ENCODE measurements around the gene NIPAL3.

NIPAL3 gene

GRCh38 chr1:24380508-24380907 is 35.1 kb upstream of the NIPAL3 start:
- no peak overlapping the region for H2AK5ac ChIP-seq (ENCODE audit: low read depth, low read length)
- no peak overlapping the region for H3K23ac ChIP-seq (ENCODE audit: low read depth, low read length, poor library complexity)
- DNase-seq (ENCODE audit: low spot score) = no peak

DNA sequence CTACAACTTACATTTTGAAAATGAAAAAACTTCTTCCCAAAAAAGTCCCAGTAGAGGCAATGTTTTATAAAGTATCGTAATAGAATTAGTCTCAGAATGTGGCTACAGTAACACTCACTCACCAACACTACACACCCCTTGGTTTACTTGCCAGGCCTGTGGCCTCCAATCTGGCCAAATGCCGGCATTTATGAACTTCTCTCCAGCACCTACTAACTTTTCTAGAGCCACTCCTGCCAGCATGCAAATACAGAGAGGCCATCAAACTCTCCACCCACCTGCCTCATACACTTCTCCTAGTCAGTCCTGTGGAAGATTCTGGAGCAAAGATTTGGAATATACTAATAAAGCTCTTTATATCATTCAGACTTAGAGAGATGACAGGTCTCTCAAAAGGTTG is 34.3 kb upstream of the NIPAL3 start:
- Histone ChIP-seq H3K36me3 (replicated peaks in 1 of 2; ENCODE audit: control insufficient read depth in 2 of 2, insufficient read depth in 2 of 2, low read length in 2 of 2) (no peaks in the 10 kb centered on the region), H3K4me2 (ENCODE audit: insufficient read depth, low read length, poor library complexity, severe bottlenecking) (no peak overlapping the region)

More at GRCh38 chr1:24380508-24380907, 35.1 kb upstream of the NIPAL3 start:
- no peak overlapping the region for H3K14ac ChIP-seq (ENCODE audit: low read length)
- no peak overlapping the region for H3K27ac ChIP-seq (replicated peaks; ENCODE audit: low read length)
- no peaks in the 10 kb centered on the region for H3K9me3 ChIP-seq (replicated peaks in 1 of 2; ENCODE audit: control insufficient read depth in 2 of 2, insufficient read depth in 1 of 2, low read depth in 1 of 2, low read length in 2 of 2)
- H3K4me1 ChIP-seq (ENCODE audit: control insufficient read depth in 2 of 2, insufficient read depth in 1 of 2, low read depth in 1 of 2, low read length in 2 of 2) = peaks cover 0 to 4% of the 10 kb centered on the region in 2 donors
- no peak overlapping the region for H3K9ac ChIP-seq (ENCODE audit: low read depth, low read length, poor library complexity)
- WGBS, 2 donors (ENCODE audit: extremely low coverage in 2 of 2, insufficient read length in 2 of 2, insufficient replicate concordance in 1 of 2) = no CpG with 5 or more reads among the region's 5 CpGs
- no peak overlapping the region for H4K91ac ChIP-seq (ENCODE audit: low read depth, low read length, poor library complexity)
- H3K4me2 ChIP-seq (ENCODE audit: insufficient read depth, low read length, poor library complexity, severe bottlenecking) = no peak overlapping the region
- H2AFZ ChIP-seq (ENCODE audit: low read length) = no peak overlapping the region
- no peak overlapping the region for H2BK15ac ChIP-seq (ENCODE audit: low read length)
- no peak overlapping the region for H3K18ac ChIP-seq (ENCODE audit: low read length)
- no peak overlapping the region for H2BK12ac ChIP-seq (ENCODE audit: low read length)
- no peaks in the 10 kb centered on the region for H3K79me1 ChIP-seq (ENCODE audit: low read depth, low read length)
- no peak overlapping the region for H3K4me3 ChIP-seq (ENCODE audit: low read length in 2 of 2)
- no peaks in the 10 kb centered on the region for H3K36me3 ChIP-seq (replicated peaks in 1 of 2; ENCODE audit: control insufficient read depth in 2 of 2, insufficient read depth in 2 of 2, low read length in 2 of 2)
- H3K4ac ChIP-seq (ENCODE audit: low read length) = no peak overlapping the region
- H2BK5ac ChIP-seq (ENCODE audit: low read length) = no peak overlapping the region
- no peaks in the 10 kb centered on the region for H3K27me3 ChIP-seq (ENCODE audit: control insufficient read depth in 3 of 3, insufficient read depth in 3 of 3, low read depth in 1 of 3, low read length in 3 of 3)
- H4K8ac ChIP-seq (ENCODE audit: low read depth, low read length) = no peak overlapping the region
- H2BK120ac ChIP-seq (ENCODE audit: low read depth, low read length) = no peak overlapping the region

DNA sequence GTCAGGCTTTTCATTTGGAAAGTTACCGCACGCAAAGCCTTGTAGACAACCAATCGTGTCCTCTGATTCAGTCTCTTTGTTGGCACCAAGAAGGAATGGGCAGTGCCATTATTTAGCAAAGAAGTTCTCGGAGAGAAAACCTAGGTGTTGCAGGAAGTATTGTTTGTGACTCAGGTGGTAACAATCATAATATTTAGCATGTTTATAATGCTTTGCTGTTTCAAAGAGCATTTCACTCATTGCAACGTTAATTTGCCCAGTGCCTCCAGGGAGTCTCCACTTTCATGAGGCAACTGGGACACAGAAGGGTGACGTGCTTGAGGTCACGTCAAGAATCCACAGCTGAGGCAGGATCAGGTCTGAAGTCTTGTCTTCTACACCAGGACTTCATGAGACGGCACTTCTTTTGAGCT is 33.4 kb upstream of the NIPAL3 start:
- Histone ChIP-seq H2BK5ac (ENCODE audit: low read length) (no peak overlapping the region), H2AFZ (ENCODE audit: low read length) (no peak overlapping the region), H3K14ac (ENCODE audit: low read length) (no peak overlapping the region), H2BK120ac (ENCODE audit: low read depth, low read length) (no peak overlapping the region), H3K4me1 (ENCODE audit: control insufficient read depth in 2 of 2, insufficient read depth in 1 of 2, low read depth in 1 of 2, low read length in 2 of 2) (peaks cover 0 to 2% of the 10 kb centered on the region in 2 donors), H3K27me3 (ENCODE audit: control insufficient read depth in 3 of 3, insufficient read depth in 3 of 3, low read depth in 1 of 3, low read length in 3 of 3) (no peaks in the 10 kb centered on the region), H3K4ac (ENCODE audit: low read length) (no peak overlapping the region), H3K23ac (ENCODE audit: low read depth, low read length, poor library complexity) (no peak overlapping the region), H4K8ac (ENCODE audit: low read depth, low read length) (no peak overlapping the region), H2BK15ac (ENCODE audit: low read length) (no peak overlapping the region), H3K27ac (replicated peaks; ENCODE audit: low read length) (no peak overlapping the region), H2AK5ac (ENCODE audit: low read depth, low read length) (no peak overlapping the region), H3K18ac (ENCODE audit: low read length) (no peak overlapping the region), H3K4me3 (ENCODE audit: low read length in 2 of 2) (no peak overlapping the region), H2BK12ac (ENCODE audit: low read length) (no peak overlapping the region), H3K9ac (ENCODE audit: low read depth, low read length, poor library complexity) (no peak overlapping the region), H3K79me1 (ENCODE audit: low read depth, low read length) (no peaks in the 10 kb centered on the region), H3K4me2 (ENCODE audit: insufficient read depth, low read length, poor library complexity, severe bottlenecking) (no peak overlapping the region), H3K36me3 (replicated peaks in 1 of 2; ENCODE audit: control insufficient read depth in 2 of 2, insufficient read depth in 2 of 2, low read length in 2 of 2) (no peaks in the 10 kb centered on the region), H3K9me3 (replicated peaks in 1 of 2; ENCODE audit: control insufficient read depth in 2 of 2, insufficient read depth in 1 of 2, low read depth in 1 of 2, low read length in 2 of 2) (no peaks in the 10 kb centered on the region), H4K91ac (ENCODE audit: low read depth, low read length, poor library complexity) (no peak overlapping the region)
- no CpG with 5 or more reads among the region's 8 CpGs for WGBS, 2 donors (ENCODE audit: extremely low coverage in 2 of 2, insufficient read length in 2 of 2, insufficient replicate concordance in 1 of 2)
- no peak for DNase-seq (ENCODE audit: low spot score)

More for the DNA sequence above, 34.3 kb upstream of the NIPAL3 start:
- Histone ChIP-seq H3K9ac (ENCODE audit: low read depth, low read length, poor library complexity) (no peak overlapping the region), H3K18ac (ENCODE audit: low read length) (no peak overlapping the region), H3K4ac (ENCODE audit: low read length) (no peak overlapping the region), H3K14ac (ENCODE audit: low read length) (no peak overlapping the region), H2BK15ac (ENCODE audit: low read length) (no peak overlapping the region), H3K79me1 (ENCODE audit: low read depth, low read length) (no peaks in the 10 kb centered on the region), H2BK120ac (ENCODE audit: low read depth, low read length) (no peak overlapping the region), H2AFZ (ENCODE audit: low read length) (no peak overlapping the region), H3K4me3 (ENCODE audit: low read length in 2 of 2) (no peak overlapping the region), H4K8ac (ENCODE audit: low read depth, low read length) (no peak overlapping the region), H3K9me3 (replicated peaks in 1 of 2; ENCODE audit: control insufficient read depth in 2 of 2, insufficient read depth in 1 of 2, low read depth in 1 of 2, low read length in 2 of 2) (no peaks in the 10 kb centered on the region), H2BK5ac (ENCODE audit: low read length) (no peak overlapping the region), H3K4me1 (ENCODE audit: control insufficient read depth in 2 of 2, insufficient read depth in 1 of 2, low read depth in 1 of 2, low read length in 2 of 2) (peaks cover 0 to 2% of the 10 kb centered on the region in 2 donors), H3K23ac (ENCODE audit: low read depth, low read length, poor library complexity) (no peak overlapping the region), H4K91ac (ENCODE audit: low read depth, low read length, poor library complexity) (no peak overlapping the region), H2AK5ac (ENCODE audit: low read depth, low read length) (no peak overlapping the region), H2BK12ac (ENCODE audit: low read length) (no peak overlapping the region), H3K27ac (replicated peaks; ENCODE audit: low read length) (no peak overlapping the region), H3K27me3 (ENCODE audit: control insufficient read depth in 3 of 3, insufficient read depth in 3 of 3, low read depth in 1 of 3, low read length in 3 of 3) (no peaks in the 10 kb centered on the region)
- DNase-seq (ENCODE audit: low spot score) = no peak
- WGBS, 2 donors (ENCODE audit: extremely low coverage in 2 of 2, insufficient read length in 2 of 2, insufficient replicate concordance in 1 of 2) = no CpG with 5 or more reads among the region's 2 CpGs

DNA sequence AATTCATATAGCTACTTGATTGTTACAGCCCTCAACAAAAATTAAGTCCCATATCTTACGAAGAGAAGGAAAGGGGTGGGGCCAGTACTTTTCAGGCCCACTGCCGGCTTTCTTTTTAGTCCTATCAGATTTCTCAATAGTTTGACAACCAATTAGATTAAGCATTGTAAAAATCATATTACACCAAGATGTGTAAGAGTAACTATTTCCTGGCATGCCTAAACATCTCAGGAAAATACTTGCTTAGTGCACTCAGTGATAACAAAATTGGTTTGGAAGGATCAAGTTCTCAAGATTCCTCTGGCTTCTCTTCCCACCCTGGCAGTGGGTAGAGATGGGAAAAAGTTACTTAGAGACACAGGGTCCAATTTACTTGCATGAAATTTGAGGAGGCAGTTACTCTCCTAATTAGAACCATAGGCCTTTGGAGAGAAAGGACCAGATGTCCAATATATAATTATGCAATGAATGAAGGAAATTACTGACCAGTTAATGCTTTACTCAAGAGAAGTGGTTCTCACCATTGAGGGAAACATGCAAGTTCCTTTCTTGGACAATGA is 32.1 kb upstream of the NIPAL3 start:
- H3K14ac ChIP-seq (ENCODE audit: low read length) = no peak overlapping the region
- H3K27me3 ChIP-seq (ENCODE audit: control insufficient read depth in 3 of 3, insufficient read depth in 3 of 3, low read depth in 1 of 3, low read length in 3 of 3) = no peaks in the 10 kb centered on the region
- no peaks in the 10 kb centered on the region for H3K9me3 ChIP-seq (replicated peaks in 1 of 2; ENCODE audit: control insufficient read depth in 2 of 2, insufficient read depth in 1 of 2, low read depth in 1 of 2, low read length in 2 of 2)
- H3K36me3 ChIP-seq (replicated peaks in 1 of 2; ENCODE audit: control insufficient read depth in 2 of 2, insufficient read depth in 2 of 2, low read length in 2 of 2) = no peaks in the 10 kb centered on the region
- no peak overlapping the region for H2BK12ac ChIP-seq (ENCODE audit: low read length)
- H3K18ac ChIP-seq (ENCODE audit: low read length) = no peak overlapping the region
- no CpG with 5 or more reads among the region's 2 CpGs for WGBS, 2 donors (ENCODE audit: extremely low coverage in 2 of 2, insufficient read length in 2 of 2, insufficient replicate concordance in 1 of 2)
- H4K91ac ChIP-seq (ENCODE audit: low read depth, low read length, poor library complexity) = no peak overlapping the region
- no peak overlapping the region for H2BK5ac ChIP-seq (ENCODE audit: low read length)
- no peak overlapping the region for H2BK15ac ChIP-seq (ENCODE audit: low read length)
- H3K4me3 ChIP-seq (ENCODE audit: low read length in 2 of 2) = no peak overlapping the region
- H2AFZ ChIP-seq (ENCODE audit: low read length) = no peak overlapping the region
- H2BK120ac ChIP-seq (ENCODE audit: low read depth, low read length) = no peak overlapping the region
- H3K23ac ChIP-seq (ENCODE audit: low read depth, low read length, poor library complexity) = no peak overlapping the region
- no peak overlapping the region for H3K27ac ChIP-seq (replicated peaks; ENCODE audit: low read length)
- no peak overlapping the region for H4K8ac ChIP-seq (ENCODE audit: low read depth, low read length)
- H3K4me1 ChIP-seq (ENCODE audit: control insufficient read depth in 2 of 2, insufficient read depth in 1 of 2, low read depth in 1 of 2, low read length in 2 of 2) = peaks cover 0 to 2% of the 10 kb centered on the region in 2 donors
- no peak overlapping the region for H3K4ac ChIP-seq (ENCODE audit: low read length)
- DNase-seq (ENCODE audit: low spot score) = no peak
- no peaks in the 10 kb centered on the region for H3K79me1 ChIP-seq (ENCODE audit: low read depth, low read length)
- no peak overlapping the region for H2AK5ac ChIP-seq (ENCODE audit: low read depth, low read length)
- H3K9ac ChIP-seq (ENCODE audit: low read depth, low read length, poor library complexity) = no peak overlapping the region
- no peak overlapping the region for H3K4me2 ChIP-seq (ENCODE audit: insufficient read depth, low read length, poor library complexity, severe bottlenecking)
